Measurements from ENCODE around the gene EIF1.
"Not testable (repeated sequence)": the region's sequence is repeated elsewhere in the genome, so short reads cannot be mapped to it uniquely, and the experiment has no call there.

Gene EIF1

DNA sequence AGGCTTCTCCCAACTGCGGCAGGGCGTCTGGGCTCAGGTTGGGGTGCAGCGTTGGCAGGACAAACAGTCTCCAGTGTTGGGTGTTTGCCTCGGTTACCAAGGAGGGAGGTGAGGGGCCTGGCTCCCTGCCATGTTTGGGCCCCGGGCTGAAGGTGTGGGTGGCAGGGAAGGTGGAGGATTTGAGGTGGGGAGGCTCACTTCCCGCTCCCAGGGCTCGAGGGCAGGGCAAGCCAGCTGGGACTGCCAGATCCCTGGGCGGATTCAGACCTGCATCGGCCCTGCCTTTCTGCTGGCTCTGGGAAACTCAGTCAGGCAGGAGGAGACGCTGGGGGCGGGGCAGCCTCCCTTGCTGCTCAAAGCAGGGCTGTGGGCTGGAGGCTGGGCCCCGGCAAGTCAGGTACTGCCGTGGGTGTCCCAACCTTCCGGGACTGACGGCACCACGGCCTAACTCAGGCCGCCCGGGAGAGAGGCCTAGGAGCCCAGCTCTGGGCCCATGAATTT, 33.0 kb upstream of the EIF1 start:
- DNase-seq (ENCODE audit: low read depth): no peak

DNA sequence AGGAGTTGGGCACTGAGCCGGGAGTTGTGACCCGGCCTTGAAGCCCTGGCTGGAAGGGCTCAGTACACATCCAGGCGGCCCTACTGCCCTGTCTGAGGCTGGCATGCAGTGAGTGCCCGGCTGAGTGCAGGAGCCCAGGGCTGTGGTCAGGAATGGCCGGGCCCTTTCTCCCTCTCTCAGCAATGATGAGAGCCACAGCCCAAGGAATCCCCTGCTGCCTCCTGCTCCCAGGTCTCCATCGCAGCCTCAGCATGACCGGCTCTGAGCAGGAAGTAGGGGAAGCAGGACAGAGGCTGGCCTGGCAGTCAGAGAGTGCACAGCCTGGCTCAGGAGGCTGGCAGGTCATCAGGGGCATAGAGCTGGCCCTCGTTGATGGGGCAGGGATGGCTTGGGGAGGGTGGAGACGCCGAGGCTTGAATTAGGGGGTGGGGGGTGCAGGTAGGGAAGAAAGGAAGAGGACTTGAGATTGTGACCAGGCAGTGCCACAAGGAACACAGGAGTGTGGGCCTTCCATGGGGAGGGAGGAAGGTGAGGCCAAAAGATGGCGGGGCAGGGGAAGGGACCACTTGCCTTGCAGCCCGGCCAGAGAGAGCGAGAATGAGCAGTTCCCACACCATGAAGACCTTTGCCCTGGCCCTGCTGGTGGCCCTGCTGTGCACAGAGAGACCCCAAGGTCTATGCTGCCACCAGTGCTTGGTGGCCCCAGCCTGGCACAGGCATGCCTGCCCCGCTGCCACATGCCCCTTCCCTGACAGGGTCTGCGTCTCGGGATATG, 32.2 kb upstream of the EIF1 start:
- no peak for DNase-seq (ENCODE audit: low read depth)

DNA sequence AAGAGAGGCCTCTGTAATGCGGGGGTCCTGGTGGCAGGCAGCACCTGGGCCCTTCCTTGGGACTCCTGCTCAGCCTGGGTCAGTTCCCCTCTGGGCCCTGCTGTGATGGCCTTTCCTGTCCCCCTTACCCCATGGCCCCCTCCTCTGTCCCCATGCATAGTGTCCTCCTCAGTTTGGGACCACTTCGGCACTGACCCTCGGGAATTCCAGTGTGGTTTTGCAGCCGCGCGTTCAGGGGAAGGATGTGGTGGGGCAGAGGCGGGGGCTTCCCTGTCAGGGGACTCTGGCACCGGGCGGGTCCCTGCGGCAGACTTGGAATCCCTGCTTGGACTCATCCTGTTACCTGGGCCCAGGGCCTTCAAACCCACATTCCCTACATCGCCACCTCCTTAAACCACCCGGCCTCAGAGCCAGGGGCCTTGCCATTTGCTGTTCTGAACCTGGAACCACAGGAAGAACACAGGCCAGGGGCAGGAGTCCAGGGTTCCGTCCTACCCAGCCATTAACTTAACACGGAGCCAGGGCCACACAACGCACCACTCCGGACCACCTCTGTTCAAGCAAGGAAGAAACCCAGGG, 31.4 kb upstream of the EIF1 start:
- no peak for DNase-seq (ENCODE audit: low read depth)

DNA sequence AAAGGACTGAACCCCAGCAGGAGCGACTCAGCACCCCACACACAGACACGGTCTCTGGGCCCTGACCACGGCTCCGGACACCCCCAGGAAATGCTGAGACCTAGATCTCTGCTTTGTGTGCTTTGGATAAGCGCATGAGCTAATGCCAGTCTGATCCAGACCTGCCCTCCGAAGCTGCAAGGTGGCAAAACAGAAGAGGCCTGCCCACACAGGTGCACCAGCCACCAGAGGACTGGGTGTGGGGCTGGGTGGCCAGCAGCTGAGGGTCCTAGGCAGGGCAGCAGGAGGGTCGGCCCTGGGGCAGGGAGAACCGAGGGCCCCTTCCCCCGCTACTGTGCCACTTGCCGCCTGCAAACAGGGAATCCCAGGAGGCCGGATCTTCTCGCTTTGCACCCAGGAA, 30.7 kb upstream of the EIF1 start:
- DNase-seq (ENCODE audit: low read depth): no peak

DNA sequence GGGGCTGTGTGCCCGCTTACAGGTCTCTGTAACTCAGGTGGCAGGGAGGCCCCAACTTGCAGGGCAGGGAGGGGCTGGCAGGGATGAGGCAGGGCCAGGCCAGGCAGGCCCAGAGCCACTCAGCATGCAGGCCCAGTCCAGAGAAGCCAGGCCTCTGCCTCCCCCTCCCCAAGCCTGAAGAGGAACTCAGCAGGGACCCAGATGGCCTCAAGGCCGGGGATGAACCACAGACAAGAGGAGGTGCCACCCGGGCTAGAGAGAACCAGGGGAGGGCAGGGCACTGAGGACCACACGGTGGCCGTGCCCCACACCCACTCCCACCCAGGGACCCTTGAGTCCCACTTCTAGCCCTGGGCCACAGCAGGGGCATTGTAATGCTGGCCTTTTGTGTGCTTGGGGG, 29.8 kb upstream of the EIF1 start:
- DNase-seq (ENCODE audit: low read depth): no peak

DNA sequence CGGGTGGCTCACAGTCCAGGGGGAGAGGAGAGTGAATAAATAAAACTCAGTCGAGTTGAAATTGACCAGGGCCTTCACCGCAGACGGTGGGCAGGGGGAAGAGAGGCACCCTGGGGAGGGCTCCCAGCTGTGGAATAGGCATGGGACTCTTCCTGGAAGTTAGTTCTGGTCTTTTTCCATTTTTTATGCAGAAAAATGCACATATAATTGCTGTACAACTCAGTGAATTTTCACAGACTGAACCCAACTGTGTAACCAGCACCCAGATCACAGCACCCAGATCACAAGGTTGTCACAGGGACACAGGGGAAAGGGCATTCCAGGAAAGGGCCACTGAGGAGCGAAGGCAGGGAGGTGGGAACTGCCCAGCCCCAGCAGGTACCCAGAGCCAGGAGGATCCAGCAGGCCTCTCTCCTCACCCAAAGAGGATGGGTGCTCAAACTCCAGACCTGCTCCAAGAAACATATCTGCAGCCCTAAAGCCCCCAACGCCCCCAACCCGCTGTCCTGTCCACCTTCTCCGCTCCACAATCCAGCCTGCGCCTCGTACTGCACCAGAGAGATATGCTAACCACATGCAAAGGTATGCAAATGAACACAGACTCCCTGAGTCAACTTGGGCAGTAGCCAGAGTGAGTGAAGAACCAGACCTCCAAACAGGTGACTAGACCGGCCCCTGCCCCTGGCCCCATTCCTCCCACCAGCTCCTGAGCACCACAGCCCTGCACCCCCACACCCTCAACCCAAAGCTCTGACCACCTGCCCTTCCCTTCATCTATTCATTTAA, 29.1 kb upstream of the EIF1 start:
- DNase-seq (ENCODE audit: low read depth): no peak

DNA sequence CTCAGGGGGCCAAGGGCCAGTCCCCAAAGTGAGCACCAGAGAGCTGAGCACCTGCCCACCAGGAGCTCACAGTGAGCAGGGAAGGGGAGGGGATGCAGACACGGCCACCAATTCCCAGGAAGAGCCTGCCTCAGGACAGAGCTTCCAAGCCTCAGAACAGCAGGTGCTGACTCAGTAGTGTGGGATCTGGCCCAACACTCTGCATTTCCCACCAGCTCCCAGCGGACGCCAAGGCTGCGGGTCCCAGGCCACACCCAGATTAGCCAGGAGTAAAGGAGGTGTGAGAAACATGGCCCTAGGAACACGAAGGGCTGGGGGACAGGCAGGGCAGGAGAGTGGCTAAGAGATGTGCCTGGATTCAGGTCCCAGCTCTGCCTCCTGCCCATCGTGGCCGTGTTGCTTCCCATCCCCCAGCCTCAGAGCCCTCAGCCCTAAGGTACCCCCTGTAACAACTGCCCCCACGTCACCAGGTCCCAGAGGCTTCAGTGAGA, 28.4 kb upstream of the EIF1 start:
- DNase-seq (ENCODE audit: low read depth): no peak

DNA sequence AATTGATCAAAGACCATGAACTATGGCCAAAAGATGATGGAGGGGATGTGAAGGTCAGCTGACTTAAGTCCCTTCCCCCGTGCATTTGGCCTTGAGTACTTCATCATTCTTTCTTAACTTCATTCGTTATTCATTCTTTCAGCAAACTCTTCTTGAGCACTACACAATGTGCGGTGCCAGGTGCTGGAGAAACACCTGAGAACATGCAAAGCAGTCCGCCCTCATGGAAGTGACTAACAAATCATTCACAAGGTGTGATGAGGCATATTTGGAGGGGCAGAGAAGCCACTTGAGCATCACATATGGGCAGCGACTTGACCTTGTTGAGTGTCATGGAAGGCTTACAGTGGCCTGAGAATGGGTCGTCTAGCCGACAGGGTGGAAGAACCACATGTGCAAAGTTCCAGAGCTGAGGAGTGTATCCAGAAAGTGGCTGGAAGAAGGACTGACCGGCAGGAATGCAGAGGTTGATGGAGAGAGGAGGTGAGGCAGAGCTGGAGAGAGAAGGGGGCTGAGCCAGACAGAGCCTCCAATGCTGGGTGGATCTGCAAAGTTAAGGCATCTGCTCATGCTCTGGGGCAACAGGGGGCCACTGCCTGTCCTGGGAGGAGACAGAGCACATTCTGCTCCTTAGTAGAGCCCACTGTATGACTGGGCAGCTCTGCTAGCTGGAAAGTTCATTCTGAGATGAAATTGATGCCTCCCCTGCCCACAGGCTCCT, 25.1 kb upstream of the EIF1 start:
- no peak for DNase-seq (ENCODE audit: low read depth)

DNA sequence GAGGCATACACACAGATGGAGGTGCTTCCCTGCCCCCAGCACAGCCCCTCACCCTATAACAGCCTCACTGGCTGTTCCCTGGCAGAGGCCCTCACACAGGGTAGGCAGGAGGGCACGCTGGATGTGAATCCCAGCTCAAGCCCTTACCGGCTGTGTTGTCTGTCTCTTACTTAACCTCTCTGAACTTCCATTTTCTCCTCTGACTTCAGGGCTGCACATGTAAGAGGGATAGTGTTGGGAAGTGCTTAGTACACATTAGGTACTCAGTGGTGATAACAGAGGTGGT, 24.6 kb upstream of the EIF1 start:
- no peak for DNase-seq (ENCODE audit: low read depth)

DNA sequence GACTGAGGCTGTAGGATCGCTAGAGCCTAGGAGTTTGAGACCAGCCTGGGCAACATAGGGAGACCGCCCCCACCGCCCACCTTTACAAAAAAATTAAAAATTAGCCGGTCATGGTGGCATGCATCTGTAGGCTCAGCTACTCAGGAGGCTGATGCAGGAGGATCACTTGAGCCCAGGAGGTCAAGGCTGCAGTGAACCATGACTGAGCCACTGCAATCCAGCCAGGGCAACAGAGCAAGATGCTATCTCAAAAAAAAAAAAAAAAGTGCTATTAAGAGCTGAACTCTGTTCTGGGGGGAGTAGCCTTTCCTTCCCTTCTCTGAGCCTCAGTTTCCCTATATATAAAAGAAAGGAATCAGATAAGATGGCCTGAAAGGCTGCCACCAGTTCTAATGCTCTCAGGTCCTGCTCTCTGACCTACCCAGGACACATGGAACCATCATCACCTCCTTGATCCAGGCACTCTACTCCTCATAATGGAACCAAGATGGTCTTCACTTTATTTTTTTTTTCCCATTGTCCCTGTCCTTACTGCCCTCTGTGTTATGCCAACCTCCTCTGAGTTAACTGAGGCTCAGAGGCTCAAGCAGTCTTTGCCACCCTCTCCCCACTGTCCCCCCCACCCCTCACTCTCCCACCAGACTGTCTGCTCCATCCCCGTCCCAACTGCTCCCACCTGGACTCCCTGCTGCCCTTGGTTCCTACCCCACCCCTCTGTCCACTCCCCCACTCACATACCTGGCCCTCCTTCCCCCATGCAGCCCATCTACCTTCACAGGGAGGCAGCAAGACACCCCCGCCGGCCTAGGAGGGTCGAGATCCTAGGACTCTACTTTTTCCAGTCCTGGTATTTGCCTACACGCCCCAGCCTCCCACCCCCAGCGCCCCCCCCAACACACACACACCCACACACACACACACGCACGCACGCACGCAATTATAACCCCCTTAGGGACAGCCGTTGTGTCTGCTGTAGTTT, 23.8 kb upstream of the EIF1 start:
- no peak for DNase-seq (ENCODE audit: low read depth)

DNA sequence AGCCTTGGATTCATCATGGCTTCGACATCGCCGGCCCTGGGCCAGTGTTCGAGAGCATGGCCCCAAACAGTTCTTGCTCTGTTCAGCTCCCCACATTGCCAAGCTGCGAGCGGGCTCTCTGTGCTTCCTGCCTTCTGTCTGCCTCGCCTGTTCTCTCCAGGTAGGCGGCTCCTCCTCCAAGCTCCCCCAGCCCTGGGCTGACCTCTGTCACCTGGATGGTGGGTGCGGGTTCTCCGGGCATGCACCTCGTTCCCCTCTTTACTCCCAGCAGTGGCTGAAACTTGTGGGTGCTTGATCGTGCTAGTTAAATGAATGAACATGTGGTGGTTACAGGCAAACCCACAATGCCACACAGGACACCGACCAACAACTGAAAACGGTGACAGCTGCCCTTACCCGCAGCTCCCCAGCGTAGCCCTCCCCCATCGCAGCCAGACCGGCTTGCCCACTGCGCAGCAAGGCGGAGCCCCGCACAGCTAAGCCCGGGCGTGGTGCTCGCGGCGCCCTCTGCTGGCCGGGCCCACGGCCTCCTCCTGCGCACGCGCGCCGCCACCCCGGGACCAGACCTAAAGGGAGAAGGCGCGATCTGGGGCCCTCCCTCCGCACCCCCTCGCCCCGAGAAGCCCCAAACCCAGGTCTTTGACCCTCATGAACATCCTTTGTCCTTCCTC, 23.0 kb upstream of the EIF1 start:
- peak; percentile 88 for DNase-seq (ENCODE audit: low read depth)

DNA sequence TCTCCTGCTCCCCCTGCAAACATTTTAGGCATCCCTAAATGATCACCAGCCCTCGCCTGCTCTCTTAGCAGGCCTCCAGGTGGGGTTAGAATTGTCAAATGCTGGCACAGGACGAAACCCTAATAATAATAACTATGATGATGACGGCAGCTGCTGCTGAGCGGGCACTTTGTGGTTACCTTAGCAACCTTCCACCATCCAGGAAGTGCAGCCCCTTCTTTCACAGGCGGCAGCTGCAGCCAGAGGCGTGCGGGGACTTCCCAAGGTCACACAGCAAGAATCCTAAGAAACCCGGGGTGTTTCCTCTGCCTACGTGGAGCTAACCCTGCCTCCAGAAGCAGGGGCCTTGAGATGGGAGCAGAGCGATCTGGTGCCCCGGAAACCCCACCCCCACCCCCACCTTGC, 22.4 kb upstream of the EIF1 start:
- peak; percentile 64 for DNase-seq (ENCODE audit: low read depth)

DNA sequence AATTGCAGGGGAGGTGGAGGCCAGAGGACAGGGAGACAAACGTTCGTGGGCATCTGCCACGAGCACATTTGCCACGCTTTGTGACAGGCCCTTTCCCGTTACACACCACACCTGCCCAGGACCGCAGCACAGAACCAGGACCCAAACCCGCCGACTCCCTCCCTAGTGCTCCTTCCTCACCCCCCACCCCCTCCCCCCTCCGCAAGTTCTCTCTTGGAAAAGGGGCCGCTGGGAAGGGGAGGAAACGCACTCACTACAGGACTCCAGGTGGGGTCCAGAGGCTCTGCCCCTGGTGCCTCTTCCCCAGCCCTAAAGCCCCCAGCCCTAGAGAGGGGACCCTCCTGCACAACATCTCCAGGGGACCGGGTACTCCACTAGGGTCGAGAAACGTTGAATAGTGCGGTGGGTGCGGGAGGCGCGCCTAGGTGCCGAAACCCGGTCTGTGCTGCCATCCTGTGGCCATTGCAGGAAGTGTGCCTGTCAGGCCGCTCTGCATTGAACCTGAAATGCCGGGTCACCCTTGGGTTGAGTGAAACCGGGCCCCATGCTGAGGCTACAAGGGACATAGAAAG, 21.9 kb upstream of the EIF1 start:
- peak; percentile 83 for DNase-seq (ENCODE audit: low read depth)

DNA sequence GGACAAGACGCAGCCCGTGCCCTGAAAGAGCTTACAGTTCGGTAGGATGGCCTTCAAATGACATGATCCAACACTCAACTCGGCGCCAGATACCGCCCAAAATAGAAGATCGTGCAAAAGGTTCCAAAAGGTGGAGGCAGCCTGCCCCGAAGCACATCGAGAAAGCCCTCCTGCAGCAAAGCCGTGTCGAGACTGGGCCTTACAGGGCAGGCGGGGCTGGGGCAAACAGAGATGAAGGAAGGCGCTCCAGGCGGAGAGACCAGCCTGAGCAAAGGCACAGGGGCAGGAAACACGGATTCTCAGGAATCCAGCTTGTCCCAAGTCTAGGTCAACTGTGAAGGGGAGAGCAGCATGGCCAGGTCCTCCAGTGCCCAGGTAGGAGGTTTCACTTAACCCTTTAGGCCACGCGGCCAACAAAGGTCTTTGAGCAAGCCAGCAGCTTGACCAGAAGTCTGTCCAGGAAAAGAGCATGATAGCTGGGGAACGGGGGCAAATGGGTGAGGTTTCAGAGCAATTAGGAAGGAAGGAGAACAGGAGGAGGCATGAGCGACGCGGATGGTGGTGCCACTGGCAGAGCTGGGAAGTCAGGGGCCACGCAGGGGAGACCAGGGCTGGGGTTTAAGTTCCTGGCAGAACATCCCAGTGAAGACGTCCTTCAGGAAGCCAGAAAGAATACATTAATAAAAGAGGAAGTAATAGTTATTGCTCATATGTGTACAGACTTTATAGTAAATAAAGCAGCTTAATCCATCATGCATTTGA, 21.2 kb upstream of the EIF1 start:
- DNase-seq (ENCODE audit: low read depth): no peak

DNA sequence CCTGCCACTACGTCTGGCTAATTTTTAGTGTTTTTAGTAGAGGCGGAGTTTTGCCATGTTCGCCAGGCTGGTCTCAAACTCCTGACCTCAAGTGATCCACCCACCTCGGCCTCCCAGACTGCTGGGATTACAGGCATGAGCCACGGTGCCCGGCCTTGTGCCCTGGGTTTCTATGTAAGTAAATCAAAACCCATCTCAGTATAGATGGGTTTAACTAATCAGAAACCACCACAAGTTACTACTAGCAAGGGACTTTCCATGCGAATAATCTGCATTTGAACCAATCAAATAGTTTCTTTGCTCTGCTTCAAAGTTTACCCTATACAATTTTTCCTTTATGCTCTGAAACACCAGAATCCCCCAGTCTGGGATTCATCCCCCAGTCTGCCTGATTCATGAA, 16.5 kb upstream of the EIF1 start:
- DNase-seq (ENCODE audit: low read depth): no peak

DNA sequence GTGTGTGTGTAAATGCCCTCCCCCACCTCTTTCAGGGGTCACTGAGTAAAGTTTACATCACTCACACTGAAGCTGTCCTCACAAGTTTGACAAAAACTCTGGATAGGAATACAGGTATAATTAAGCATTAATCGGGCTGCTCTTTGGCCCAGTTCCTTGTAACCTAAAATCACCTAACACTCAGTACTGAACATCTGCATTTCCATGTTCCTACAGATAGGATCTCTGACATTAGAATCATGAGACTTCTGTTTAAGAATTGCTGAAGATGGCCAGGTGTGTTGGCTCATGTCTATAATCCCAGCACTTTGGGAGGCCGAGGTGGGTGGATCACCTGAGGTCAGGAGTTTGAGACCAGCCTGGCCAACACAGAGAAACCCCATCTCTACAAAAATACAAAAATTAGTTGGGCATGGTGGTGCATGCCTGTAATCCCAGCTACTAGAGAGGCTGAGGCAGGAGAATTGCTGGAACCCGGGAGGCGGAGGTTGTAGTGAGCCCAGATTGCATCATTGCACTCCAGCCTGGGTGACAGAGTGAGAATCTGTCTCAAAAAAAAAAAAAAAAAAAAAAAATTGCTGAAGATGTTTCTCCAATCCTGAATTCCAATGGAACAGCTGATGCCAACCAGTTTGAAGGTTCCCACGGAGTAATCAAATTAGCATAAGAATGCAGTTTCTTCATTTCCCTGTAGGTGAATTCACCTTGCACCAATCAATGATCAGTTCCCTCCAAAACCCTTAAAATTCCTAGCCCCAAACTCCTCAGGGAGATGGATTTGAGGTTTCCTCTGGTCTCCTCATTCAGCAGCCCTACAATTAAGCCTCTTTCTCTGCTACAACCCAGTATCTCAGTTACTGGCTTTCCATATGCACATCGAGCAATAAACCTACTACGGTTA, 13.3 kb upstream of the EIF1 start:
- not testable (repeated sequence) for DNase-seq (ENCODE audit: low read depth)

DNA sequence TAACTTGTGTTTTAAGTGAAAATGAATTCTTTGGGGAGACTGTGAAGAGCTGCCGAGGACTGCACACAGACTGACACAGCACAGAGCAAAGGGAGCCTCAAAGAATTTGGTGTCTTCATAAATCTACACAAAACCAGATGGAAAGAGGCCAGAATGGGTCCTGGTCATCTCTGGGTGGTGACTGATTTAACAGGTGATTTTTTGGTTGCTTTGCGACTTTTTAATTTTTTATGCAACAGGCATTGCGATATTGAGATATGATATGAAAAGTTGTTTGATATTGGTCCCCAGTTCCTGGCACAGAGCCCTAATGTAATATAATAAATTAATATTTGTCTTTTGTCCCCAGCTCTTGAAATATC, 12.6 kb upstream of the EIF1 start:
- no peak for DNase-seq (ENCODE audit: low read depth)

DNA sequence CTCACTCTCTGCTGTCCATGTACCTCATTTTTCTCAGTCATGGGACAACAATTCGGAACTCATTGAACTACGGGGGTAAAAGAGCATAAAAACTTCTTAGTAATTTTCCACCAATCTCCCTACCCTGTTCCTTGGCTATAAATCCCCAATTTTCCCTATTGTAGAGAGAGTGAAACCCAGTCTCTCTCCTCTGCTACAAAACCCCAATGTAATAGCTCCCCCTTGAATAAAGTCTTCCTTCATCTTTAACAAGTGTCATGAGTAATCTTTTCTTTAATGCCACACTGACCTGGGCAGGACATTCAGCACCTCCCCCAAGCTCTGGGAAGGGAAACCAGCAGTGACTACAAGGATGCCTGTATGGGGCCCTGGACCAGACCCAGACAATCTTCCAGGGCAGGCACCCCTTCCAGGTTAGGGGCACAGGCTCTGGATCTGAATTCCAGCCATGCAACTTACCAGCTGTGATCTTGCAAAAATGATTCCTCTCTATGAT, 10.2 kb upstream of the EIF1 start:
- DNase-seq (ENCODE audit: low read depth): no peak

Measured in activated T-cell treated with anti-CD3 and anti-CD28 coated beads for 24 hours (primary cell).